CD4-positive, alpha-beta memory T cell (primary cell): Measurements from ENCODE around the gene USP31. TPM values are rescaled to one million over a fixed set of nuclear protein-coding genes. Genes with fewer than 3 reads are reported as not detected.

Experiments
- CTCF ChIA-PET: fragments of 350-600 bp; sonication (Branson Sonifier 250); formaldehyde crosslinking; loops from one replicate; lab custom pipeline; 2021; ENCODE audit warnings: inconsistent platforms; ENCODE audit not compliant: partially characterized antibody; lab: Charles Lee
- POLR2A ChIA-PET: fragments of 350-600 bp; sonication (Branson Sonifier 250); formaldehyde crosslinking; loops from one replicate; lab custom pipeline; 2021; ENCODE audit not compliant: partially characterized antibody; lab: Charles Lee
- DNase-seq, 5 donors: peaks; one replicate each; pipeline versions ENCODE4 v3.0.0 to v3.0.0-alpha.2; 2020 to 2022; ENCODE audit warnings: mixed read lengths in 1 of 5
- H3K27ac ChIP-seq: one replicate; pipeline ENCODE4 v1.7.0; 2013; ENCODE audit warnings: low read depth, low read length
- H3K27me3 ChIP-seq: 2 replicates; pipeline ENCODE4 v1.7.0; 2013; ENCODE audit warnings: mild to moderate bottlenecking, low read length, moderate library complexity; ENCODE audit not compliant: insufficient read depth
- H3K36me3 ChIP-seq: 2 replicates; pipeline ENCODE4 v1.7.0; 2013; ENCODE audit warnings: mild to moderate bottlenecking, low read length, moderate library complexity; ENCODE audit not compliant: insufficient read depth
- H3K4me1 ChIP-seq: 2 replicates; pipeline ENCODE4 v1.7.0; 2013; ENCODE audit warnings: mild to moderate bottlenecking, low read length, moderate library complexity; ENCODE audit not compliant: insufficient read depth
- H3K4me3 ChIP-seq, 2 donors: one replicate each; pipeline ENCODE4 v1.7.0; 2013; ENCODE audit warnings: low read length in 2 of 2, mild to moderate bottlenecking in 1 of 2
- H3K9me3 ChIP-seq, 2 donors: one replicate each; pipeline ENCODE4 v1.7.0; 2013; ENCODE audit warnings: low read length in 2 of 2, control low read depth in 1 of 2; ENCODE audit not compliant: control insufficient read depth in 1 of 2
- H3K27ac Mint-ChIP-seq, 7 donors: one replicate each; pipeline ENCODE4 v1.8.0; 2020 to 2021; ENCODE audit warnings: mixed read lengths in 7 of 7, mild to moderate bottlenecking in 6 of 7, inconsistent platforms in 3 of 7, moderate library complexity in 3 of 7
- H3K27me3 Mint-ChIP-seq, 2 donors: one replicate each; pipeline ENCODE4 v1.8.0; 2020 to 2021; ENCODE audit warnings: mixed read lengths in 2 of 2
- H3K36me3 Mint-ChIP-seq, 2 donors: one replicate each; pipeline ENCODE4 v1.8.0; 2020 to 2021; ENCODE audit warnings: mixed read lengths in 2 of 2, inconsistent platforms in 1 of 2, mild to moderate bottlenecking in 1 of 2
- H3K4me1 Mint-ChIP-seq, 4 donors: one replicate each; pipeline ENCODE4 v1.8.0; 2020 to 2021; ENCODE audit warnings: mixed read lengths in 4 of 4, mild to moderate bottlenecking in 1 of 4
- H3K4me3 Mint-ChIP-seq, 8 donors: one replicate each; pipeline ENCODE4 v1.8.0; 2020 to 2021; ENCODE audit warnings: mixed read lengths in 8 of 8, mild to moderate bottlenecking in 7 of 8, moderate library complexity in 6 of 8, inconsistent platforms in 3 of 8
- H3K9me3 Mint-ChIP-seq, 8 donors: one replicate each; pipeline ENCODE4 v1.8.0; 2020 to 2021; ENCODE audit warnings: mixed read lengths in 8 of 8, mild to moderate bottlenecking in 5 of 8, inconsistent platforms in 3 of 8, moderate library complexity in 1 of 8
- intact Hi-C: fragments of 100-400 bp; cut with micrococcal nuclease; formaldehyde crosslinking; loops from one replicate; pipeline ENCODE4 v1.15.1; 2023
- polyA plus RNA-seq, 2 donors: library from polyadenylated mRNA; unstranded; fragments of 300-500 nt; fragmentation: Illumina TruSeq; gene quantifications; one replicate each; pipeline ENCODE4 v1.2.3, GENCODE V29; 2021
- total RNA-seq, 2 experiments: library from RNA; stranded (reverse); gene quantifications; one replicate each; pipeline ENCODE4 v1.2.3, GENCODE V29; 2021

USP31 gene, protein sequence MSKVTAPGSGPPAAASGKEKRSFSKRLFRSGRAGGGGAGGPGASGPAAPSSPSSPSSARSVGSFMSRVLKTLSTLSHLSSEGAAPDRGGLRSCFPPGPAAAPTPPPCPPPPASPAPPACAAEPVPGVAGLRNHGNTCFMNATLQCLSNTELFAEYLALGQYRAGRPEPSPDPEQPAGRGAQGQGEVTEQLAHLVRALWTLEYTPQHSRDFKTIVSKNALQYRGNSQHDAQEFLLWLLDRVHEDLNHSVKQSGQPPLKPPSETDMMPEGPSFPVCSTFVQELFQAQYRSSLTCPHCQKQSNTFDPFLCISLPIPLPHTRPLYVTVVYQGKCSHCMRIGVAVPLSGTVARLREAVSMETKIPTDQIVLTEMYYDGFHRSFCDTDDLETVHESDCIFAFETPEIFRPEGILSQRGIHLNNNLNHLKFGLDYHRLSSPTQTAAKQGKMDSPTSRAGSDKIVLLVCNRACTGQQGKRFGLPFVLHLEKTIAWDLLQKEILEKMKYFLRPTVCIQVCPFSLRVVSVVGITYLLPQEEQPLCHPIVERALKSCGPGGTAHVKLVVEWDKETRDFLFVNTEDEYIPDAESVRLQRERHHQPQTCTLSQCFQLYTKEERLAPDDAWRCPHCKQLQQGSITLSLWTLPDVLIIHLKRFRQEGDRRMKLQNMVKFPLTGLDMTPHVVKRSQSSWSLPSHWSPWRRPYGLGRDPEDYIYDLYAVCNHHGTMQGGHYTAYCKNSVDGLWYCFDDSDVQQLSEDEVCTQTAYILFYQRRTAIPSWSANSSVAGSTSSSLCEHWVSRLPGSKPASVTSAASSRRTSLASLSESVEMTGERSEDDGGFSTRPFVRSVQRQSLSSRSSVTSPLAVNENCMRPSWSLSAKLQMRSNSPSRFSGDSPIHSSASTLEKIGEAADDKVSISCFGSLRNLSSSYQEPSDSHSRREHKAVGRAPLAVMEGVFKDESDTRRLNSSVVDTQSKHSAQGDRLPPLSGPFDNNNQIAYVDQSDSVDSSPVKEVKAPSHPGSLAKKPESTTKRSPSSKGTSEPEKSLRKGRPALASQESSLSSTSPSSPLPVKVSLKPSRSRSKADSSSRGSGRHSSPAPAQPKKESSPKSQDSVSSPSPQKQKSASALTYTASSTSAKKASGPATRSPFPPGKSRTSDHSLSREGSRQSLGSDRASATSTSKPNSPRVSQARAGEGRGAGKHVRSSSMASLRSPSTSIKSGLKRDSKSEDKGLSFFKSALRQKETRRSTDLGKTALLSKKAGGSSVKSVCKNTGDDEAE (N-terminal part only)
- total RNA-seq (1 to 10 TPM; 4.9 to 5.0 TPM), polyA plus RNA-seq (under 1 TPM; 0.07 to 0.99 TPM)

DNA sequence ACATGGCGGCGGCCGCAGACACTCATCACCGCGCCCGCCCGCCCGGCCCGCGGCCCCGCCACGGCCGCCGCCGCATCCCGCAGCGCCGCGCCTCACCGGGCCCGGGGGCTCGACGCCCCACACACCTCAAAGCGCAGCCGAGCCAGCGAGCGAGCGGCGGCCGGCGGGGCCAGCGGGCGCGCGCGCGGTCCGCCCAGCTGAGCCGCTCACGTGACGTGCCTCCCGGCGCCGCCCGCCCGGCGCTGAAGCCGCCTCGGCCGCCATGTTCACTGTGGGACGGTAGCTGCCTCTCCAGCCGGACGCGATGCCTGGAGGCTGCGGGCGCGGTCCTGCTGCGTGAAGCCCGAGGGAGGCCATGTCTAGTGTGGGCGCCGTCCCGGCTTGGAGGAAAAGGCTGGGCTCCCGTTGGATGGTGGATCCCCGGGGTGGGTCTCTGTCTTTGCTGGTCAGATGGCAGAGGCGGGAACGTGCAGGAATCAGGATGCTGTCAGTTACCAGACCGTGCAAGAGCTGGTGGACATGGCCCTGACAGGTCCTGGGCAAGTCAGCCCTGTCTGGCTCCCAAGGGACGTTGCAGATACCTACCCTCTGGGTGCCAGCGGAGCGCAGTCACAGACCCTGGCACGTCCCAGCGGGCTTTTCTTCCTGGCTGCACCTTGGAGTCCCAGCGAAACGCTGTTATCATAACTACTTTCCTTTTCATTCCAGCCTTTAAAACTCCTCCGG, at the start of gene USP31:
USP31 (minus strand) TSS at position 186 of the 726 bp plus-strand sequence; CDS start at position 4, 182 bp downstream.
- Histone ChIP-seq H3K27ac (peak within 1 kb of the TSS; percentile 35), H3K4me1 (peaks cover 16% of the 10 kb centered on the region), H3K27me3 (peaks cover 3% of the 10 kb centered on the region), H3K36me3 (no peaks in the 10 kb centered on the region), H3K9me3 (no peaks in the 10 kb centered on the region), H3K4me3 (peak within 1 kb of the TSS; percentile 62 to 98)
- ChIA-PET POLR2A (interaction anchor here (0.7 kb wide), 1 partner anchor 25 kb away, joined by 3 read pairs; no protein-coding TSS in a partner anchor), CTCF (no interaction called here)
- intact Hi-C loops = loop anchor here (2.0 kb wide), 1 partner anchor 407 kb away; the partner anchor contains the start of genes EARS2 and UBFD1
- Mint-ChIP-seq H3K27ac (peak within 1 kb of the TSS; percentile 83 to 93 (median 89)), H3K27me3 (no peaks in the 10 kb centered on the region), H3K9me3 (no peaks in the 10 kb centered on the region), H3K4me1 (peaks cover 8 to 26% (median 15%) of the 10 kb centered on the region in 4 donors), H3K4me3 (peak within 1 kb of the TSS; percentile 92 to 98 (median 96)), H3K36me3 (peaks cover 0 to 8% of the 10 kb centered on the region in 2 donors)
- DNase-seq = peak; percentile 85 to 88 (median 87)

DNA sequence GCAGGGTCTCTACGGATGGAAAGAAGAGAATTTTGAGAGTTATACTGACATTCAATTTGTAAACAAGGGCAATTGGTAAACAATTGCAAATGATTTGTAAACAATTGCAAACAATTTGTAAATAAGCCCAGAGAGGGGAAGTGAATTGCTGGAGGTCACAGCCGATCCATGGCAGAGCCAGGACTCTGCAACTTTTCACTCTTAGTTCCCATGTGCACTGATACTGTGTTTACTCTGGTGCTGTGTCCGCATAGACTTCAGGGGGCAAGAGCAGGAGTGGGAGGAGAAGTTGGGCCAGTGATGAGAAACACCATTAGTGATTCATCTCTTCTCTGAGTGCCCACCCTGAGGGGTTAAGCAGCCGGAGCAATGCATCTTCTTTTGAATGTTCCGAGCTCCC, 47.3 kb upstream of the USP31 start:
- no peak overlapping the region for H3K27ac Mint-ChIP-seq
- intact Hi-C loops = no loop called here
- no peaks in the 10 kb centered on the region for H3K36me3 Mint-ChIP-seq
- Histone ChIP-seq H3K4me3 (no peak overlapping the region), H3K27ac (no peak overlapping the region), H3K36me3 (no peaks in the 10 kb centered on the region), H3K4me1 (no peaks in the 10 kb centered on the region), H3K27me3 (peaks cover 4% of the 10 kb centered on the region), H3K9me3 (no peaks in the 10 kb centered on the region)
- H3K9me3 Mint-ChIP-seq = no peaks in the 10 kb centered on the region
- DNase-seq = no peak
- no peak overlapping the region for H3K4me3 Mint-ChIP-seq
- no peaks in the 10 kb centered on the region for H3K4me1 Mint-ChIP-seq
- peaks cover 13 to 28% of the 10 kb centered on the region in 2 donors for H3K27me3 Mint-ChIP-seq
- ChIA-PET CTCF (no interaction called here), POLR2A (no interaction called here)

DNA sequence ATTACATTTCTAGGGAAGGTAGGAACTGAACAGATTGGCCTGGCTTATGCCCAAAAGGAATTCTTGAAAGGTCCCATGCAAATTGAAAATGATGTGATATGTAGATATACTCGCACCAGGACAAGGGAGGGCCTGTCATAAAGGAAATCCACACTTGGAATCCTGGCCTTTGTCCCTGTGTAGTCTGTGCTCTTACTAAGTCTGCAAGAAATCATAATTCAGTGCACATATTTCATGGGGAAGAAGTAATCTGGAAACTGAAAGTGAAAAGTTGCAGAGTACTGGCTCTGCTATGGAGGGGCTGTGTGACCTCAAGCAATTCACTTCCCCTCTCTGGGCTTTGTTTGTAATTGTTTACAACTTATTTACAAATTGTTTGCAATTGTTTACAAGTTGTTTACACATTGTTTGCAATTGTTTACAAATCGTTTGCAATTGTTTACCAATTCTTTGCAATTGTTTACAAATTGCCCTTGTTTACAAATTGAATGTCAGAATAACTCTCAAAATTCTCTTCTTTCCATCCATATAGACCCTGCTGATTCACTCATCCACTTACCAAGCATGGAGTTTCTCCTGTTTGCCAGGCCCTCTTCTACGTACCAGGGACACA, 46.2 kb upstream of the USP31 start:
- Histone ChIP-seq H3K27ac (no peak overlapping the region), H3K27me3 (peaks cover 4% of the 10 kb centered on the region), H3K4me1 (no peaks in the 10 kb centered on the region), H3K36me3 (no peaks in the 10 kb centered on the region), H3K9me3 (no peaks in the 10 kb centered on the region), H3K4me3 (no peak overlapping the region)
- intact Hi-C loops = no loop called here
- ChIA-PET POLR2A (no interaction called here), CTCF (no interaction called here)
- Mint-ChIP-seq H3K36me3 (no peaks in the 10 kb centered on the region), H3K4me3 (no peak overlapping the region), H3K27me3 (peaks cover 13 to 22% of the 10 kb centered on the region in 2 donors), H3K27ac (no peak overlapping the region), H3K4me1 (no peaks in the 10 kb centered on the region), H3K9me3 (no peaks in the 10 kb centered on the region)
- DNase-seq = no peak

GRCh38 chr16:23194497-23195221, 45.4 kb upstream of the USP31 start:
- POLR2A ChIA-PET = no interaction called here
- Mint-ChIP-seq H3K27me3 (peaks cover 12 to 19% of the 10 kb centered on the region in 2 donors), H3K36me3 (no peaks in the 10 kb centered on the region), H3K27ac (no peak overlapping the region), H3K4me1 (no peaks in the 10 kb centered on the region), H3K9me3 (no peaks in the 10 kb centered on the region), H3K4me3 (no peak overlapping the region)
- no peak for DNase-seq
- no peaks in the 10 kb centered on the region for H3K36me3 ChIP-seq
- no peak overlapping the region for H3K27ac ChIP-seq
- H3K4me1 ChIP-seq = no peaks in the 10 kb centered on the region
- intact Hi-C loops = no loop called here
- no peaks in the 10 kb centered on the region for H3K9me3 ChIP-seq
- H3K27me3 ChIP-seq = peaks cover 4% of the 10 kb centered on the region
- H3K4me3 ChIP-seq = no peak overlapping the region
- CTCF ChIA-PET = no interaction called here

DNA sequence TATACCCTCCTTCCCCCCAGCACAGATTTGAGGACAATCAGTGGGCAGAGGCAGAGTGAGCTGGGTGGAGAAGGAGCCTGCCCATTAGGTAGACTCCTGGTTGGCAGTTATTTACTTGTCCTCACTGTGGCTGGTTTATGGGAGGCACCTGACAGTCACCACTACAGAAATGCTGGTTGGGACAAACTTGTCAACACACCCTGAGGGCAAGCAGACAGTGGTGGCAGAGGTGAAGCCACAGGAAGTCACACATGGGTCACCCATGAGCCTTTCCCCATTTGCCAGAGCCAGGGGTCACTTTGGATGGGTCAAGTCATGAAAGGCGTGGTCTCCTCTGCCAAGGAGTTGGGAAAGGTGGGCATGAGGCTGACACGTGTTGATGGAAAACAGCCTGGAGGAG, 39.7 kb upstream of the USP31 start:
- intact Hi-C loops = no loop called here
- Mint-ChIP-seq H3K4me3 (no peak overlapping the region), H3K27me3 (peaks cover 19 to 37% of the 10 kb centered on the region in 2 donors), H3K9me3 (no peaks in the 10 kb centered on the region), H3K4me1 (no peaks in the 10 kb centered on the region), H3K36me3 (no peaks in the 10 kb centered on the region), H3K27ac (peak overlapping the region in 1 of 7 donors; percentile 57)
- H3K4me1 ChIP-seq = no peaks in the 10 kb centered on the region
- CTCF ChIA-PET = no interaction called here
- no peak overlapping the region for H3K4me3 ChIP-seq
- H3K36me3 ChIP-seq = no peaks in the 10 kb centered on the region
- no peaks in the 10 kb centered on the region for H3K27me3 ChIP-seq
- no peak overlapping the region for H3K27ac ChIP-seq
- H3K9me3 ChIP-seq = no peaks in the 10 kb centered on the region
- DNase-seq = no peak
- POLR2A ChIA-PET = no interaction called here

- H3K4me3 Mint-ChIP-seq = no peak overlapping the region
- Histone ChIP-seq H3K9me3 (no peaks in the 10 kb centered on the region), H3K4me1 (peaks cover 9% of the 10 kb centered on the region), H3K27me3 (peaks cover 9% of the 10 kb centered on the region), H3K36me3 (no peaks in the 10 kb centered on the region), H3K27ac (no peak overlapping the region), H3K4me3 (no peak overlapping the region)
- DNase-seq = no peak
- peaks cover 0 to 7% (median under 1%) of the 10 kb centered on the region in 4 donors for H3K4me1 Mint-ChIP-seq
- intact Hi-C loops = no loop called here
- H3K27me3 Mint-ChIP-seq = peaks cover 23 to 41% of the 10 kb centered on the region in 2 donors
- ChIA-PET POLR2A (no interaction called here), CTCF (no interaction called here)
- no peaks in the 10 kb centered on the region for H3K9me3 Mint-ChIP-seq
- H3K27ac Mint-ChIP-seq = no peak overlapping the region
- H3K36me3 Mint-ChIP-seq = no peaks in the 10 kb centered on the region
These were observed 38.1 kb upstream of the USP31 start for GRCh38 chr16:23187341-23187740.
